Loucy (cell line): ENCODE measurements around the gene MOCOS.

ENCODE experiments used
- EZH2phosphoT487 ChIP-seq: fragments of 200-600 bp; IDR thresholded peaks from 2 replicates; pipeline ENCODE4 v1.6.1; 2018; ENCODE audit warnings: antibody characterized with exemption, mild to moderate bottlenecking, moderate library complexity, borderline replicate concordance
- TF ChIP-seq, protein P1 (sequence below): fragments of 200-600 bp; sonication (generic); conservative IDR thresholded peaks from 2 replicates; pipeline ENCODE4 v1.5.1; 2014; ENCODE audit warnings: mild to moderate bottlenecking, antibody characterized with exemption, low read length

DNA sequence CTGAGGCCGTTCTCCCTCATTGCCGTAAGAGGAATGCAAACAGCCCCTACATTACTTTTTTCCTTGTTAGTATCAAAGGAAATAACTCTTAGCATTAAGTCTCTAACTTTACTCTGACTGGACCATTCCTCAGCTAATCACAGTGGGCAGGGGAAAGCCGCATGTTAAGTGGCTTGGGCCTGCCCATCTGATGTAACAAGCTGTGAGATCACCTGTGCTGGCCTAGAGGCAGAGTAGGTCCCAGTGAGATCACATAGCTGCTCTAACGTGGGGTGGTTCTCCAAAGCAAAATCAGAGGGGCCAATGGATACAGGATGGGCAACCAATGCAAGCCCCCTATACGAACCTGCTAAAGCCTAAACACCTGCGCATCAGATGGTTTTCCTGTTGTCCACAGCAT is 5.9 kb upstream of the MOCOS start:
- TF ChIP-seq, protein P1, sequence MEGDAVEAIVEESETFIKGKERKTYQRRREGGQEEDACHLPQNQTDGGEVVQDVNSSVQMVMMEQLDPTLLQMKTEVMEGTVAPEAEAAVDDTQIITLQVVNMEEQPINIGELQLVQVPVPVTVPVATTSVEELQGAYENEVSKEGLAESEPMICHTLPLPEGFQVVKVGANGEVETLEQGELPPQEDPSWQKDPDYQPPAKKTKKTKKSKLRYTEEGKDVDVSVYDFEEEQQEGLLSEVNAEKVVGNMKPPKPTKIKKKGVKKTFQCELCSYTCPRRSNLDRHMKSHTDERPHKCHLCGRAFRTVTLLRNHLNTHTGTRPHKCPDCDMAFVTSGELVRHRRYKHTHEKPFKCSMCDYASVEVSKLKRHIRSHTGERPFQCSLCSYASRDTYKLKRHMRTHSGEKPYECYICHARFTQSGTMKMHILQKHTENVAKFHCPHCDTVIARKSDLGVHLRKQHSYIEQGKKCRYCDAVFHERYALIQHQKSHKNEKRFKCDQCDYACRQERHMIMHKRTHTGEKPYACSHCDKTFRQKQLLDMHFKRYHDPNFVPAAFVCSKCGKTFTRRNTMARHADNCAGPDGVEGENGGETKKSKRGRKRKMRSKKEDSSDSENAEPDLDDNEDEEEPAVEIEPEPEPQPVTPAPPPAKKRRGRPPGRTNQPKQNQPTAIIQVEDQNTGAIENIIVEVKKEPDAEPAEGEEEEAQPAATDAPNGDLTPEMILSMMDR = no peak
- TF ChIP-seq EZH2phosphoT487 = no peak
